Fibroblast of pulmonary artery (primary cell): ENCODE measurements around the gene NAALADL1.
A peak's percentile ranks its signal among the peaks of the same experiment; 100 is the strongest.

Experiments used
- DNase-seq: peaks from one replicate; pipeline ENCODE4 v3.0.0-alpha.2; 2010; ENCODE audit warnings: low read depth
- H3K4me3 ChIP-seq: replicated peaks from 2 replicates; pipeline ENCODE4 v1.5.1; 2011; ENCODE audit warnings: low read depth, mild to moderate bottlenecking, control low read depth, low read length, moderate library complexity
- TF ChIP-seq, protein P1 (sequence below): IDR thresholded peaks from 2 replicates; pipeline ENCODE4 v1.5.1; 2011; ENCODE audit warnings: mild to moderate bottlenecking, control low read depth, low read length, inconsistent platforms; ENCODE audit errors: missing control alignments

The NAALADL1 gene

GRCh38 chr11:65042891-65043290 lies 15.5 kb downstream of the NAALADL1 start:
- TF ChIP-seq, protein P1, sequence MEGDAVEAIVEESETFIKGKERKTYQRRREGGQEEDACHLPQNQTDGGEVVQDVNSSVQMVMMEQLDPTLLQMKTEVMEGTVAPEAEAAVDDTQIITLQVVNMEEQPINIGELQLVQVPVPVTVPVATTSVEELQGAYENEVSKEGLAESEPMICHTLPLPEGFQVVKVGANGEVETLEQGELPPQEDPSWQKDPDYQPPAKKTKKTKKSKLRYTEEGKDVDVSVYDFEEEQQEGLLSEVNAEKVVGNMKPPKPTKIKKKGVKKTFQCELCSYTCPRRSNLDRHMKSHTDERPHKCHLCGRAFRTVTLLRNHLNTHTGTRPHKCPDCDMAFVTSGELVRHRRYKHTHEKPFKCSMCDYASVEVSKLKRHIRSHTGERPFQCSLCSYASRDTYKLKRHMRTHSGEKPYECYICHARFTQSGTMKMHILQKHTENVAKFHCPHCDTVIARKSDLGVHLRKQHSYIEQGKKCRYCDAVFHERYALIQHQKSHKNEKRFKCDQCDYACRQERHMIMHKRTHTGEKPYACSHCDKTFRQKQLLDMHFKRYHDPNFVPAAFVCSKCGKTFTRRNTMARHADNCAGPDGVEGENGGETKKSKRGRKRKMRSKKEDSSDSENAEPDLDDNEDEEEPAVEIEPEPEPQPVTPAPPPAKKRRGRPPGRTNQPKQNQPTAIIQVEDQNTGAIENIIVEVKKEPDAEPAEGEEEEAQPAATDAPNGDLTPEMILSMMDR, result no peak
- H3K4me3 ChIP-seq, result no peak overlapping the region
- DNase-seq, result no peak

DNA sequence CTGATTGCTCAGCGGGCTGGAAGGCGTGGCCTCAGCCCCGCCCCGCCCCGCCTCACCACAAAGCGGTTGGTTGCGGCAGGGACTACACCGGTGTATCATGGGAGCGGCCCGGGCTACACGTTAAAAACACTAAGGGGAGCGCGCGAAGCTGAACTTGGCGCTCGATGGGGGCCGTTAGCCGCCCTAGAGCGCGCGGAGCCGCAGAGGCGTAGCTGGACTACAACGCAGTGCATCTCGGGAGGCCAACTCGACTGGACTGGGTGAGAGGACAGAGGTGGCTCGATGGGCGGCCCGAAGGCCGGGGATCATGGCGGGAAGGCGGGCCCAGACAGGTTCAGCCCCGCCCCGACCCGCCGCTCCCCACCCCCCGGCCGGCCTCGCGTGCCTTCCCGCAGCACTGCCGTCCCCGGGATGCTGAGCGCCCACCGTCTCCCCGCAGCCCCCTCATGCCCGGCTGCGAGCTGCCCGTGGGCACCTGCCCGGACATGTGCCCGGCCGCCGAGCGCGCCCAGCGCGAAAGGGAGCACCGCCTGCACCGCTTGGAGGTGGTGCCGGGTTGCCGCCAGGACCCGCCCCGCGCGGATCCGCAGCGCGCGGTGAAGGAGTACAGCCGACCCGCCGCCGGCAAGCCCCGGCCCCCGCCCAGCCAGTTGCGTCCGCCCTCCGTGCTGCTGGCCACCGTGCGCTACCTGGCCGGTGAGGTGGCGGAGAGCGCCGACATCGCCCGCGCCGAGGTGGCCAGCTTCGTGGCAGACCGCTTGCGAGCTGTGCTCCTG lies 17.3 kb downstream of the NAALADL1 start, which contains the start of gene SAC3D1:
SAC3D1 (plus strand) TSS at position 364 of the 776 bp plus-strand sequence; CDS start at position 447, 83 bp downstream.
- TF ChIP-seq, protein P1, result no peak
- DNase-seq, result peak; percentile 92
- H3K4me3 ChIP-seq, result peak within 1 kb of the TSS; percentile 66

DNA sequence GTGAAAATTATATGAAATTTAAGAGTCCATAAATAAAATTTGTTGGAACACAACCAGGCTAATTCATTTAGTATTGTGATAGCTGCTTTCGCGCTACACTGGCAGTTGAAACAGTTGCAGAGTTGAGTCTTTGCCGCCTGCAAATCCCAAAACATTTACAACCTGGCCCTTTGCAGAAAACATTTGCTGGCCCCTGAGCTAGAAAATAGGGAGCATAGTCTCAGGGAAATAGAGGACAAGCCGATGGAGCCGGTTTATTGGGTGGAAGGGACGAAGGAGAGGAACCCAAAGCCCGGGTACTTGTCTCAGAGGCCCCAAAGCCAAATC lies 17.9 kb downstream of the NAALADL1 start:
- TF ChIP-seq, protein P1, result no peak
- peak overlapping the region; percentile 66 for H3K4me3 ChIP-seq
- no peak for DNase-seq

- H3K4me3 ChIP-seq, result no peak overlapping the region
- DNase-seq, result no peak
- TF ChIP-seq, protein P1, result no peak
Measured at GRCh38 chr11:65036931-65037330, 21.4 kb downstream of the NAALADL1 start.

GRCh38 chr11:65035579-65035978 lies 22.8 kb downstream of the NAALADL1 start:
- DNase-seq, result no peak
- no peak overlapping the region for H3K4me3 ChIP-seq
- TF ChIP-seq, protein P1, result no peak

DNA sequence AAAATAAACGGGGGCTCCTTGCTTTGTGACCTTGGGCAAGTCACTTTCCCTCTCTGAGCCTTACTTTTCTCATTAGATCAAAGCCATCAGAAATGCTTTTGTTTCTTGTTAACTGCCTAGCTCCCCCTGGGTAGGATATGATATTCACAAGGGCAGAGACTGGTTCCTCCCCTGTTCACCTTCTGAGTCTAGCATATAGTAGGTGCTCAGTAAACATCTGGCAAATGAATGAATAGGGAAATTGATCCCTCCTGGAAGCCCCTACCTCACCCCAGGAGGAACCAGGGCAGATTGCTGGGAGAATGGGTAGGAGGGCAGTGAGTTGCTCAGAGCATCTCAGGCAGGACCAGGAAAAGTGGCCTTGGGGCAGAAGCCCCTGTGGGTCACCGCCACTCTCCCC lies 23.9 kb downstream of the NAALADL1 start:
- no peak for DNase-seq
- TF ChIP-seq, protein P1, result no peak
- no peak overlapping the region for H3K4me3 ChIP-seq

- H3K4me3 ChIP-seq, result no peak overlapping the region
- no peak for DNase-seq
- TF ChIP-seq, protein P1, result no peak
Measured at GRCh38 chr11:65032216-65032615, 26.1 kb downstream of the NAALADL1 start.
